ENCODE measurements around the gene CBL.

Gene CBL

DNA sequence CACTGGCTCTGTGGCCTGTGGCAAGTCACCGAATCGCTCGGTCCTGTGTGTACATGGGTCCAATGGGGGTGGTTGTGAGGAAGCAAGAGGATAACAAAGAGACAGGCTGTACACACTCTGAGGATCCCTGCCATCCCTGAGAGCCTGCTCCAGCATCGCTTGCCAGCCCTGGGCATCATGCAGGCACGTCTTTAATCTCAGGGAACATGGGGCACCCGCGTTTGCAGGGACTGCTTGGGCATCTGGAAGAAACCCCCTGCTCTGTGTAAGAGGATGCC is 135.8 kb downstream of the CBL start:
- Histone ChIP-seq H3K9me3 (ENCODE audit: control insufficient read depth, low read length) (no peaks in the 10 kb centered on the region), H3K27ac (ENCODE audit: insufficient read depth, low read depth, low read length, poor library complexity, severe bottlenecking) (no peak overlapping the region), H3K27me3 (ENCODE audit: control insufficient read depth, insufficient read depth, low read length, poor library complexity, severe bottlenecking) (peaks cover 40% of the 10 kb centered on the region), H3K4me3 (ENCODE audit: insufficient read depth, low read depth, low read length) (no peak overlapping the region), H3K4me1 (ENCODE audit: control insufficient read depth, insufficient read depth, low read length) (peaks cover 29% of the 10 kb centered on the region), H3K36me3 (ENCODE audit: control insufficient read depth, insufficient read depth, low read length) (no peaks in the 10 kb centered on the region)
- WGBS, 2 experiments: 94 to 95% methylated on average over 7 of the region's 7 CpGs

- H3K36me3 ChIP-seq (ENCODE audit: control insufficient read depth, insufficient read depth, low read length): no peaks in the 10 kb centered on the region
Observed at GRCh38 chr11:119342362-119343130, 136.4 kb downstream of the CBL start.

DNA sequence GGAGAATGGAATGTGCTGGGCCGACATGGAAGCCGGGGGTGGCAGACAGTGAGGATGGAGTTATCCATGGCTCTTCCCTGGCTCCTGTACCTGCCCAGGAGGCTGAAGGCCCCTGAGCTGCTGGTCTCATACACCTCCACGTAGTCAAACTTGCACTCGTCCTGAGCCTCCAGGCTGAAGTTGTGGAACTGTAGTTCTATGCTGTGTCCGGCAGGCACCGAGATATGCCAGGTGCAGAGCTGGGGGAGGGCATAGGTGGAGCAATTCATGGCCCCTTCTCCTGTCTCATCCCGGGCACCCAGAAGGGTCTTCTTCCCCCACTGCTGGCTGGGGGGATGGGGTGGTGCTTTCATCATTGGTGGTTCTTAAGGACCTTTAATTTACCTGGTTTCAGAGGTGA is 137.6 kb downstream of the CBL start:
- Histone ChIP-seq H3K4me3 (ENCODE audit: insufficient read depth, low read depth, low read length) (no peak overlapping the region), H3K27ac (ENCODE audit: insufficient read depth, low read depth, low read length, poor library complexity, severe bottlenecking) (no peak overlapping the region), H3K4me1 (ENCODE audit: control insufficient read depth, insufficient read depth, low read length) (peaks cover 19% of the 10 kb centered on the region), H3K36me3 (ENCODE audit: control insufficient read depth, insufficient read depth, low read length) (no peaks in the 10 kb centered on the region), H3K9me3 (ENCODE audit: control insufficient read depth, low read length) (no peaks in the 10 kb centered on the region), H3K27me3 (ENCODE audit: control insufficient read depth, insufficient read depth, low read length, poor library complexity, severe bottlenecking) (peaks cover 38% of the 10 kb centered on the region)
- WGBS, 2 experiments: 89 to 93% methylated on average over 7 of the region's 7 CpGs

More at GRCh38 chr11:119342362-119343130, 136.4 kb downstream of the CBL start:
- no peak overlapping the region for H3K27ac ChIP-seq (ENCODE audit: insufficient read depth, low read depth, low read length, poor library complexity, severe bottlenecking)
- 89 to 90% methylated on average over 10 of the region's 10 CpGs for WGBS, 2 experiments
- peaks cover 40% of the 10 kb centered on the region for H3K27me3 ChIP-seq (ENCODE audit: control insufficient read depth, insufficient read depth, low read length, poor library complexity, severe bottlenecking)
- H3K4me3 ChIP-seq (ENCODE audit: insufficient read depth, low read depth, low read length): no peak overlapping the region
- H3K9me3 ChIP-seq (ENCODE audit: control insufficient read depth, low read length): no peaks in the 10 kb centered on the region
- H3K4me1 ChIP-seq (ENCODE audit: control insufficient read depth, insufficient read depth, low read length): peaks cover 24% of the 10 kb centered on the region

DNA sequence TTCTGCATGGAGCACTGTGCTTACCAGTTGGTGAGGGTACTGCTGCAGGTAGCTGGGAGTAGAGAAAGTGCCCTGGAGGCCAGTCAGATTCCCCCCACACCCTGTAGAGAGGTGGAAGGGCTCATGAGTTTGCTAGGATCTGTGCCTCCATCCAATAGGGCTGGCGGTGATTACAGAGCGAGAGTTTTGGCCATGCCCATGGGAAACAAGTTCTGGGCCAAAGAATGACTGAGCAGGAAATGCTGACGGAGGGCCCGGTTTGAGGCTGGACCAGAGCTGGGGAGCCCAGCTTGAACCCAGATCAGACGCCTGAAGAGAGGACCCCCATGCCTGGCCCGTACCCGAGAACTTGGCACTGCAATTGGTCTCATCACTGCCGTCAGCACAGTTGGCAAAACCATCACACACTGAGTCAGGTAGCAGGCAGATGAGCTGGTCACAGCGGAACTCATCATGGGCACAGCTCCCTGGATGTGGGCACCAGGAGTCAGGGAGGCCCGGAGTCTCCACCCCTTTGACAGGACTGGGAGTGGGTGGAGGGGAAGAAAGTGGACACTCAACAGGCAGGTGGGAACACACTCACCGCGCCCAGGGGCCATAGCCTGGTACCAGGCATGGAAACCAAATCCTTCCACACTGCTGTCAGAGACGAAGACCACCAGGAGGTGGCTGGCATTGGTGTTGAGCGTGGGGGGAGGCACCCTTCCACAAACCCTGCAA is 138.3 kb downstream of the CBL start:
- Histone ChIP-seq H3K36me3 (ENCODE audit: control insufficient read depth, insufficient read depth, low read length) (no peaks in the 10 kb centered on the region), H3K4me1 (ENCODE audit: control insufficient read depth, insufficient read depth, low read length) (peaks cover 19% of the 10 kb centered on the region), H3K9me3 (ENCODE audit: control insufficient read depth, low read length) (no peaks in the 10 kb centered on the region), H3K27me3 (ENCODE audit: control insufficient read depth, insufficient read depth, low read length, poor library complexity, severe bottlenecking) (peaks cover 31% of the 10 kb centered on the region), H3K4me3 (ENCODE audit: insufficient read depth, low read depth, low read length) (no peak overlapping the region), H3K27ac (ENCODE audit: insufficient read depth, low read depth, low read length, poor library complexity, severe bottlenecking) (no peak overlapping the region)
- WGBS, 2 experiments: 87% methylated on average over 14 of the region's 14 CpGs

DNA sequence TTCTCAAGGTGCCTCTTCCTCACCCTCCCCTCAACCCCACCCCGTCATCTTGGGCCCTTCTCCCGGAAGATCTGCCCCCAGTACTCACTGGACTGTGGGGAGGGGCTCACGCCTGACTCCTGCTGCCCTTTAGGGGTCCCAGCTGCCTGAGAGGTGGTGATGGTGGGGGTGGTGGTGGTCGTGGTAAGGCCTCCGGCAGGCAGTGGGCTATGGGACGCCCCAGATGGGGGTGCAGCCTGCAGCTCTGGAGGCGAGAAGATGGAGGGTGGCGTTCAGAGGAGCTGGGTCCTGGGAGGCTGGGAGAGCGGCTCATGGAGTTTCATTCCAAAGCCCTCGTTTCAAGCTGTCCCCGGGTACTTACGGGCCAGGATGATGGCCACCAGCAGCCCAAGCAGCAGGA is 139.5 kb downstream of the CBL start:
- peaks cover 20% of the 10 kb centered on the region for H3K27me3 ChIP-seq (ENCODE audit: control insufficient read depth, insufficient read depth, low read length, poor library complexity, severe bottlenecking)
- H3K36me3 ChIP-seq (ENCODE audit: control insufficient read depth, insufficient read depth, low read length): no peaks in the 10 kb centered on the region
- 90 to 94% methylated on average over 12 of the region's 12 CpGs for WGBS, 2 experiments
- peaks cover 17% of the 10 kb centered on the region for H3K4me1 ChIP-seq (ENCODE audit: control insufficient read depth, insufficient read depth, low read length)
- H3K27ac ChIP-seq (ENCODE audit: insufficient read depth, low read depth, low read length, poor library complexity, severe bottlenecking): no peak overlapping the region
- no peak overlapping the region for H3K4me3 ChIP-seq (ENCODE audit: insufficient read depth, low read depth, low read length)
- no peaks in the 10 kb centered on the region for H3K9me3 ChIP-seq (ENCODE audit: control insufficient read depth, low read length)

GRCh38 chr11:119346605-119347004 is 140.5 kb downstream of the CBL start, which contains the start of gene MFRP:
Gene MFRP, minus strand, starts transcription at chr11:119346705. Its CDS starts 192 bp downstream, at chr11:119346513.
- no peak within 1 kb of the TSS for H3K27ac ChIP-seq (ENCODE audit: insufficient read depth, low read depth, low read length, poor library complexity, severe bottlenecking)
- 76 to 78% methylated on average over 6 of the region's 6 CpGs for WGBS, 2 experiments
- no peaks in the 10 kb centered on the region for H3K36me3 ChIP-seq (ENCODE audit: control insufficient read depth, insufficient read depth, low read length)
- H3K4me1 ChIP-seq (ENCODE audit: control insufficient read depth, insufficient read depth, low read length): peaks cover 8% of the 10 kb centered on the region
- peaks cover 10% of the 10 kb centered on the region for H3K27me3 ChIP-seq (ENCODE audit: control insufficient read depth, insufficient read depth, low read length, poor library complexity, severe bottlenecking)
- H3K9me3 ChIP-seq (ENCODE audit: control insufficient read depth, low read length): no peaks in the 10 kb centered on the region
- H3K4me3 ChIP-seq (ENCODE audit: insufficient read depth, low read depth, low read length): no peak within 1 kb of the TSS

- no peak overlapping the region for H3K4me3 ChIP-seq (ENCODE audit: insufficient read depth, low read depth, low read length)
- H3K4me1 ChIP-seq (ENCODE audit: control insufficient read depth, insufficient read depth, low read length): peaks cover 5% of the 10 kb centered on the region
- H3K9me3 ChIP-seq (ENCODE audit: control insufficient read depth, low read length): no peaks in the 10 kb centered on the region
- H3K36me3 ChIP-seq (ENCODE audit: control insufficient read depth, insufficient read depth, low read length): no peaks in the 10 kb centered on the region
- WGBS, 2 experiments: 79 to 92% methylated on average over 2 of the region's 2 CpGs
- H3K27me3 ChIP-seq (ENCODE audit: control insufficient read depth, insufficient read depth, low read length, poor library complexity, severe bottlenecking): peaks cover 4% of the 10 kb centered on the region
- no peak overlapping the region for H3K27ac ChIP-seq (ENCODE audit: insufficient read depth, low read depth, low read length, poor library complexity, severe bottlenecking)
Observed at GRCh38 chr11:119347242-119347641, 141.1 kb downstream of the CBL start.

DNA sequence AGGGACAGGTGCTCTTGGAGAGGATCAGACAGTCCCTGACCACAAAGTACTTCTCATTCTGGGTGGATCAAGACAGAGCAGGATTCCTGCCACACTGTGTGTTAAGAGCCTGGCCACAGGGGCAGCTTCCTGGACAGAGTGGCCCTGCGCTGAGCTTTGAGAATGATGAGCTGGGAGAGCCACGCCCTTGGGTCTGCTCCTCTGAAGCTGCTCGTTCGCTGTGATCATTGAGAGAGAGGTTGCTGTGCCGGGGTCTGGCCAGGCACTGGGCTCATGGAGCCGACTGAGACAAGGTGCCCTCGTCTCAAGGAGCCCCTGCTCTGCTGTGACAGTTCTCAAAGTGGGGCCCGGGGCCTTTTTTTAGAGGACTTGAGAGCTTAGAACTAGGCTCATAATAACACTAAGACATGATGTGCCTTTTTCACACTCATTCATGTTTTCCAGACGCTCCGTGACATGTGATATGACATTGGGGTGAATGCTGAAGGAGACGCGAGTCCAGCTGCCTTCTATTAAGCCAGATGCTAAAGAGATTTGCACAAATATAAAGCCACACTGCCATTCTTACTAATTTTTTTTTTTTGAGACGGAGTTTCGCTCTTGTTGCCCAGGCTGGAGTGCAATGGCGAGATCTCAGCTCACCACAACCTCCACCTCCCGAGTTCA is 141.9 kb downstream of the CBL start:
- WGBS, 2 experiments: 88 to 90% methylated on average over 16 of the region's 16 CpGs
- no peaks in the 10 kb centered on the region for H3K36me3 ChIP-seq (ENCODE audit: control insufficient read depth, insufficient read depth, low read length)
- H3K4me1 ChIP-seq (ENCODE audit: control insufficient read depth, insufficient read depth, low read length): peaks cover 5% of the 10 kb centered on the region
- H3K27ac ChIP-seq (ENCODE audit: insufficient read depth, low read depth, low read length, poor library complexity, severe bottlenecking): no peak overlapping the region
- no peaks in the 10 kb centered on the region for H3K27me3 ChIP-seq (ENCODE audit: control insufficient read depth, insufficient read depth, low read length, poor library complexity, severe bottlenecking)
- no peak overlapping the region for H3K4me3 ChIP-seq (ENCODE audit: insufficient read depth, low read depth, low read length)
- no peaks in the 10 kb centered on the region for H3K9me3 ChIP-seq (ENCODE audit: control insufficient read depth, low read length)

DNA sequence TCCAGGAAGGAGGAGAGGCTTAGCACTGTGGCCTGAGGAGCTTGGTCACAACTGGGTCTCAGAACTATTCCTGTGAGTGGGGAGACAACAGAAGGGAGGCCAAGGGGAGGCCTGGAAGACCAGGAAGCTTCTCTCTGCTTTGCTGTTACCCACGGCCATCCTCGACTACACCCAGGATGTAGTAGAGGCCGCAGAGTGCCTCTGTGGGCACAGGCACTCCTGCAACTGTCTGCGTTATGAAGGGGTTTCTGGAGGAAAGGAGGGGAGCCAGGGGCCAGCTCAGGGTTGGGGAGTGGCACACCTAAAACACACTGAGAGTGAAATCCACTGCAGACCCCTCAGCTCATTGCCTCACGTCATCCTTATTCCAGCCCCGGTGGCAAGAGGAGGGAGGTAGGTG is 144.2 kb downstream of the CBL start:
- Histone ChIP-seq H3K27ac (ENCODE audit: insufficient read depth, low read depth, low read length, poor library complexity, severe bottlenecking) (no peak overlapping the region), H3K27me3 (ENCODE audit: control insufficient read depth, insufficient read depth, low read length, poor library complexity, severe bottlenecking) (no peaks in the 10 kb centered on the region), H3K4me3 (ENCODE audit: insufficient read depth, low read depth, low read length) (no peak overlapping the region), H3K36me3 (ENCODE audit: control insufficient read depth, insufficient read depth, low read length) (no peaks in the 10 kb centered on the region), H3K9me3 (ENCODE audit: control insufficient read depth, low read length) (no peaks in the 10 kb centered on the region), H3K4me1 (ENCODE audit: control insufficient read depth, insufficient read depth, low read length) (peaks cover 7% of the 10 kb centered on the region)
- WGBS, 2 experiments: 86 to 89% methylated on average over 6 of the region's 6 CpGs

GRCh38 chr11:119351232-119351631 is 145.1 kb downstream of the CBL start:
- no CpG with 5 or more reads among the region's 2 CpGs for WGBS, 2 experiments
- H3K36me3 ChIP-seq (ENCODE audit: control insufficient read depth, insufficient read depth, low read length): no peaks in the 10 kb centered on the region
- no peak overlapping the region for H3K27ac ChIP-seq (ENCODE audit: insufficient read depth, low read depth, low read length, poor library complexity, severe bottlenecking)
- peaks cover 16% of the 10 kb centered on the region for H3K4me1 ChIP-seq (ENCODE audit: control insufficient read depth, insufficient read depth, low read length)
- no peaks in the 10 kb centered on the region for H3K9me3 ChIP-seq (ENCODE audit: control insufficient read depth, low read length)
- H3K4me3 ChIP-seq (ENCODE audit: insufficient read depth, low read depth, low read length): no peak overlapping the region
- peaks cover 5% of the 10 kb centered on the region for H3K27me3 ChIP-seq (ENCODE audit: control insufficient read depth, insufficient read depth, low read length, poor library complexity, severe bottlenecking)

All from ectodermal cell (in vitro differentiated cells).